ENCODE results near the gene CAST. TPM values are rescaled to one million over a fixed set of nuclear protein-coding genes. Genes with fewer than 3 reads are reported as not detected.
A peak's percentile ranks its signal among the peaks of the same experiment; 100 is the strongest.

The CAST gene
- total RNA-seq, 1 donor from 2014 or later, result 260 TPM

DNA sequence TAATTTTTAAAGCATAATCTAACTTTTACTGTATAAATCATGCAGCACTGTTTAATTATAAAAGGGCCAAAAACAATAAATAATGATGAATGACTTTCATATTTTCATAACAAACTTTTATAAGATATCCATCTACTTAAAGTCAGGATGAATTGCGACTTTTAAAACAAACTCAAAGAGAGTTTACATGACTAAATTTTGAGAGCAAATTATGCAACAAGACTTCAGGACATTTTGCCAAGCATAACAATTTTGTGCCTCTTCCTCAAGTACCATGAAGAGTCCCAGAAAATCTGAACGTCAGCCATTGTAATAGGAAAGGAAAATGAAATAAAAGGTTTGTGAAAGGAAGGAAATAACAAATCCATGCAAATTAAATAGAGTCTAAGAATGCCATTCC, 121.2 kb downstream of the CAST start:
- TF ChIP-seq, protein P1, sequence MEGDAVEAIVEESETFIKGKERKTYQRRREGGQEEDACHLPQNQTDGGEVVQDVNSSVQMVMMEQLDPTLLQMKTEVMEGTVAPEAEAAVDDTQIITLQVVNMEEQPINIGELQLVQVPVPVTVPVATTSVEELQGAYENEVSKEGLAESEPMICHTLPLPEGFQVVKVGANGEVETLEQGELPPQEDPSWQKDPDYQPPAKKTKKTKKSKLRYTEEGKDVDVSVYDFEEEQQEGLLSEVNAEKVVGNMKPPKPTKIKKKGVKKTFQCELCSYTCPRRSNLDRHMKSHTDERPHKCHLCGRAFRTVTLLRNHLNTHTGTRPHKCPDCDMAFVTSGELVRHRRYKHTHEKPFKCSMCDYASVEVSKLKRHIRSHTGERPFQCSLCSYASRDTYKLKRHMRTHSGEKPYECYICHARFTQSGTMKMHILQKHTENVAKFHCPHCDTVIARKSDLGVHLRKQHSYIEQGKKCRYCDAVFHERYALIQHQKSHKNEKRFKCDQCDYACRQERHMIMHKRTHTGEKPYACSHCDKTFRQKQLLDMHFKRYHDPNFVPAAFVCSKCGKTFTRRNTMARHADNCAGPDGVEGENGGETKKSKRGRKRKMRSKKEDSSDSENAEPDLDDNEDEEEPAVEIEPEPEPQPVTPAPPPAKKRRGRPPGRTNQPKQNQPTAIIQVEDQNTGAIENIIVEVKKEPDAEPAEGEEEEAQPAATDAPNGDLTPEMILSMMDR (IDR thresholded peaks at IDR 0.05), result no peak
- ATAC-seq (no peak), DNase-seq (no peak)
- Histone ChIP-seq H3K9me3 (no peaks in the 10 kb centered on the region), H3K4me1 (no peaks in the 10 kb centered on the region), H3K4me3 (no peak overlapping the region), H3K27ac (no peak overlapping the region), H3K36me3 (peaks cover 84% of the 10 kb centered on the region), H3K27me3 (no peaks in the 10 kb centered on the region)
- intact Hi-C loops (cut with DNase I), result no loop called here

DNA sequence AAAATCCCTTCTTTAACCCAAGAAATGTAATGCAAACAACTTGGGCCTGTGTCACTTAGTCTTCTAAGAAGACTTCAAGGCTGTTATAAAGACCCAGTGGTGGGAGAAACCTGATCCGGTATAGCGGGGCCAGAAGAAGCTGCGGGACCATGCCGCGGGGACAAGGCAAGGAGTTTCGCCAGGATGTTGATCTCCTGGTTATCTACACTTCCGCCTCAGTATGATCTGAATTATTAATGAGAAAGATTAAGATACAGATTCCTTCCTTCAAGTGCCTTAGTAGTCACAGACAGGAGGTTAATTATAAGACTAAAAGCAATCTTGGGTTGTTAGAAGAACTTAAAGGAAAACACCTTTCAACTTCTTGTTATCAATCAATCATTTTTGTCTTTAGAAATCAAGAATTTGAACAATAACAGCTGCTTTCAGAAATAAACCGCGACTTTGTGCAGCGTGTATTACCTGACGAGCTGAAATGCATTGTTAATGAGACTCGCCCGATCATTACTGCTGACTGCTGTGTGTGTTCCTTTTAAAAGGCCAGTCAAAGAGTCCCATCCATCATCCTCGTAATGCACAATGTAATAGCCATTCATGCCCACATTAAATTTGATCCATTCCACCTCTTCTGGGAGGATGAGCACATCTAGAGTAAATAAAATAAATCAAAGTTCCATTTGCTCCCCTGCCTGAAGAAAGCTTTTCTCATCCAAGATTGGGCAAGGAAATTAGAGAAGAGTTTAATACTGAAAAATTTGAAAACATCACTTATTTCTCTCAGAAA, 123.3 kb downstream of the CAST start:
- Histone ChIP-seq H3K4me3 (no peak overlapping the region), H3K27ac (no peak overlapping the region), H3K9me3 (no peaks in the 10 kb centered on the region), H3K4me1 (no peaks in the 10 kb centered on the region), H3K36me3 (peaks cover 84% of the 10 kb centered on the region), H3K27me3 (no peaks in the 10 kb centered on the region)
- intact Hi-C loops (cut with DNase I), result no loop called here
- ATAC-seq (no peak), DNase-seq (no peak)
- TF ChIP-seq, protein P1 (IDR thresholded peaks at IDR 0.05), result no peak

DNA sequence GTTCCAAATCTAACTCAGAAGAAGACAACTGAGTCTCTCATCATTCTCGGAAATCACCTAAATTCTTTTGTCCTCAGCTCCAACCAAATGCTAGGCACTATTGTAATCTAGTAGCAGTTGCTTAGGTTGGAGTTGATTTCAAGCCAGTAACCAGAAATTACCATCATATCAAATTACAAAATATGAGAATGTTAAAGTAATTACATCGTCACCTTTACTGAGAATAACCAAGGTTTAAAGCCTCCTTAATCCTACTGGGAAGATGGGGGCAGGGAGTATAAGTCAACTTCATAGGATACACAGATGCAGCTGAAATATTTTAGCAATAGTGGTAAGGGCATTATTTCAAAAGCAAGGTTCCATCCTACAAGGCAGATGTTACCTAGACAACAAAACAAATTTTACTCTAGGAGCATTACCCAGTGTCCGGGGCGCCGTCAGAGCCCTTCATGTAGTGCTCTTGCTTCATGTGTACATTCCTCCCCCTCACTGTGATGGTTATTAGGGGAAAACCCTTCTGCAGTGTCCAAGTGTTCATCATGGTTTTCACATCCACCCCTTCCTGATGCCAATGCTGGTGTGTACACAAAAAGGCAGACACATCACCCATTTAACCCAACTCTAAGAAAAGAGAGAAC, 126.1 kb downstream of the CAST start:
- Histone ChIP-seq H3K27me3 (no peaks in the 10 kb centered on the region), H3K27ac (no peak overlapping the region), H3K4me1 (no peaks in the 10 kb centered on the region), H3K9me3 (no peaks in the 10 kb centered on the region), H3K36me3 (peaks cover 83% of the 10 kb centered on the region), H3K4me3 (no peak overlapping the region)
- TF ChIP-seq, protein P1 (IDR thresholded peaks at IDR 0.05), result no peak
- DNase-seq (no peak), ATAC-seq (peak; percentile 72)
- intact Hi-C loops (cut with DNase I), result no loop called here

DNA sequence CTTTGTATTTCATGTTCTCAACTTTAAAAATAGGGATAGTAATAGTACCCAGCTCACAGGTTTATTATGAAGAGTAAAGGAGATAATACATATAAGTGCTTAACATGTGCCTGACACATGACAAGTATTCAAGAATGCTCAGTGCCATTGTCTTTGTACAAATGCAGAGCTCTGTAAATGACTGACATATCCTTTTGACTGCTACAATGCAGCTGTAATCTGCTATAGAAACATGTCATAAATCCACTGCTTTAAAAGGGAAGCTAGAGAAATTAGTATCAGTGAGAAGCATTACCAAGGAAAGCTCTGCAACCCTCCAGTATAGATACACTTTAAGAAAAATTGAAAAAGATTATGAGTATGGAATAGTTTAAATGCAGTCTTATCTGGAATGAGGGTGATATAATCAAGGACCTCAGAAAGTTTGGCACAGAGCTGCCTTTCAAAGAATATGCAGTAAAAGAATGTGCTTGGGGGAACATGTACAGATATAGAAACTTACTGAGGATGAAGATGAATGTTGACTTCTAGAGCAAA, 127.7 kb downstream of the CAST start:
- Histone ChIP-seq H3K4me1 (no peaks in the 10 kb centered on the region), H3K27ac (no peak overlapping the region), H3K4me3 (no peak overlapping the region), H3K36me3 (peaks cover 90% of the 10 kb centered on the region), H3K9me3 (no peaks in the 10 kb centered on the region), H3K27me3 (no peaks in the 10 kb centered on the region)
- no peak for ATAC-seq
- TF ChIP-seq, protein P1 (IDR thresholded peaks at IDR 0.05), result no peak
- no peak for DNase-seq
- intact Hi-C loops (cut with DNase I), result no loop called here

DNA sequence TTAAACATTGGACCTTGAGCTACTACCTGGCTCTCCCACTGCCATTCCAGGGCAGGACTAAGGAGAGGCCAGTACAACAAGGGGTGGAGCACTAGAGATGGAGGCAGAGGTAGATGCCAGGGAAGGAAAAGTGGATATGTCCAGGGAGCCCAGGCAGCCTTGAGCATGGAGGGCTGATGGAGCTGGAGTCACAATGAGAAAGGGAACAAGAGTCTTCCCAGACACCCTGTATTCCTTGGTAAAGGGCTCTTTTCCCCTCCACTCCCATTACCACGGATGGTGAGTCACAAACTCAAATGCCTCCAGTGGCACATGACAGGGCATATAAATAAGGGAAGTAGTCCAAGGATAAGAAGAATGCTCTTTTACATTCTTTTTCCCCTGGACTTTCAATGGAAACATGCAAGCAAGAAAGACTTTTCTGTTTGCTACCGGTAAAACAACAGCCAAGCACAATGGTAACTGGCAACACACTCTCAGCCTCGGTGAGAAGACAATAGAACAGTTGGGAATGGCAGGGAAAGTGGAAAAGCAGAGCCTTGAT, 128.9 kb downstream of the CAST start:
- peak; percentile 83 for ATAC-seq
- Histone ChIP-seq H3K27me3 (no peaks in the 10 kb centered on the region), H3K9me3 (no peaks in the 10 kb centered on the region), H3K4me1 (no peaks in the 10 kb centered on the region), H3K27ac (no peak overlapping the region), H3K36me3 (peaks cover 88% of the 10 kb centered on the region), H3K4me3 (no peak overlapping the region)
- TF ChIP-seq, protein P1 (IDR thresholded peaks at IDR 0.05), result no peak
- intact Hi-C loops (cut with DNase I), result no loop called here
- DNase-seq, result no peak
